ENCODE measurements around the gene KIAA1210. TPM values are rescaled to one million over a fixed set of nuclear protein-coding genes. Genes with fewer than 3 reads are reported as not detected.

The KIAA1210 gene
- total and polyA plus RNA-seq, 4 donors, result 0.20 TPM; not detected in 3

- peaks cover 0 to 3% (median 0%) of the 10 kb centered on the region in 3 donors for H3K27me3 ChIP-seq (ENCODE audit: control insufficient read depth in 3 of 3, insufficient read depth in 3 of 3, low read length in 2 of 3)
These were observed 40.5 kb downstream of the KIAA1210 start for GRCh38 chrX:119087121-119087520.

GRCh38 chrX:119084766-119085165 is 42.8 kb downstream of the KIAA1210 start:
- Histone ChIP-seq H3K27ac (ENCODE audit: low read depth in 1 of 2, low read length in 1 of 2) (no peak overlapping the region), H3K9ac (ENCODE audit: insufficient read depth in 1 of 2, low read length in 2 of 2) (no peak overlapping the region)

More at GRCh38 chrX:119087121-119087520, 40.5 kb downstream of the KIAA1210 start:
- H3K9ac ChIP-seq (ENCODE audit: insufficient read depth in 1 of 2, low read length in 2 of 2), result no peak overlapping the region
- H3K9me3 ChIP-seq (ENCODE audit: control insufficient read depth in 4 of 4, insufficient read depth in 3 of 4, low read length in 3 of 4), result no peaks in the 10 kb centered on the region
- ATAC-seq (ENCODE audit: insufficient read depth, low FRiP score) (no peak), DNase-seq (no peak)
- no peak for TF ChIP-seq CTCF (IDR thresholded peaks at IDR 0.05; ENCODE audit: control extremely low read depth, extremely low read depth)
- no peaks in the 10 kb centered on the region for H3K36me3 ChIP-seq (ENCODE audit: control insufficient read depth in 4 of 4, insufficient read depth in 4 of 4, low read length in 4 of 4)
- H3K4me3 ChIP-seq, result no peak overlapping the region
- no peak overlapping the region for H3K27ac ChIP-seq (ENCODE audit: low read depth in 1 of 2, low read length in 1 of 2)
- no peaks in the 10 kb centered on the region for H3K4me1 ChIP-seq (ENCODE audit: control insufficient read depth in 5 of 5, insufficient read depth in 5 of 5, low read length in 5 of 5)
- 59 to 94% methylated on average over 1 of the region's 1 CpG for WGBS, 2 donors

GRCh38 chrX:119082278-119082677 is 45.3 kb downstream of the KIAA1210 start:
- no peaks in the 10 kb centered on the region for H3K9me3 ChIP-seq (ENCODE audit: control insufficient read depth in 4 of 4, insufficient read depth in 3 of 4, low read length in 3 of 4)
- 71 to 93% methylated on average over 1 of the region's 1 CpG for WGBS, 2 donors
- no peak for DNase-seq
- H3K27me3 ChIP-seq (ENCODE audit: control insufficient read depth in 3 of 3, insufficient read depth in 3 of 3, low read length in 2 of 3), result peaks cover 0 to 3% (median 0%) of the 10 kb centered on the region in 3 donors
- no peak overlapping the region for H3K9ac ChIP-seq (ENCODE audit: insufficient read depth in 1 of 2, low read length in 2 of 2)
- no peaks in the 10 kb centered on the region for H3K4me1 ChIP-seq (ENCODE audit: control insufficient read depth in 5 of 5, insufficient read depth in 5 of 5, low read length in 5 of 5)
- no peak overlapping the region for H3K27ac ChIP-seq (ENCODE audit: low read depth in 1 of 2, low read length in 1 of 2)
- no peak overlapping the region for H3K4me3 ChIP-seq
- no peaks in the 10 kb centered on the region for H3K36me3 ChIP-seq (ENCODE audit: control insufficient read depth in 4 of 4, insufficient read depth in 4 of 4, low read length in 4 of 4)
- no peak for TF ChIP-seq CTCF (IDR thresholded peaks at IDR 0.05; ENCODE audit: control extremely low read depth, extremely low read depth)
- ATAC-seq (ENCODE audit: insufficient read depth, low FRiP score), result no peak

More at GRCh38 chrX:119084766-119085165, 42.8 kb downstream of the KIAA1210 start:
- Histone ChIP-seq H3K9me3 (ENCODE audit: control insufficient read depth in 4 of 4, insufficient read depth in 3 of 4, low read length in 3 of 4) (no peaks in the 10 kb centered on the region), H3K36me3 (ENCODE audit: control insufficient read depth in 4 of 4, insufficient read depth in 4 of 4, low read length in 4 of 4) (no peaks in the 10 kb centered on the region), H3K4me3 (no peak overlapping the region), H3K27me3 (ENCODE audit: control insufficient read depth in 3 of 3, insufficient read depth in 3 of 3, low read length in 2 of 3) (peaks cover 0 to 3% (median 3%) of the 10 kb centered on the region in 3 donors), H3K4me1 (ENCODE audit: control insufficient read depth in 5 of 5, insufficient read depth in 5 of 5, low read length in 5 of 5) (no peaks in the 10 kb centered on the region)
- DNase-seq, result no peak
- 60 to 84% methylated on average over 3 of the region's 3 CpGs for whole genome bisulfite sequencing, 2 donors
- no peak for TF ChIP-seq CTCF (IDR thresholded peaks at IDR 0.05; ENCODE audit: control extremely low read depth, extremely low read depth)
- no peak for ATAC-seq (ENCODE audit: insufficient read depth, low FRiP score)

All from lung (tissue), 12 donors.